Kidney glomerular epithelial cell (primary cell): Measurements from ENCODE around the gene ACAD8.
"Not testable (repeated sequence)": the region's sequence is repeated elsewhere in the genome, so short reads cannot be mapped to it uniquely, and the experiment has no call there.

ENCODE experiments used
- DNase-seq: peaks from one replicate; lab custom pipeline; 2025; lab: John Stamatoyannopoulos, UW

Gene ACAD8

DNA sequence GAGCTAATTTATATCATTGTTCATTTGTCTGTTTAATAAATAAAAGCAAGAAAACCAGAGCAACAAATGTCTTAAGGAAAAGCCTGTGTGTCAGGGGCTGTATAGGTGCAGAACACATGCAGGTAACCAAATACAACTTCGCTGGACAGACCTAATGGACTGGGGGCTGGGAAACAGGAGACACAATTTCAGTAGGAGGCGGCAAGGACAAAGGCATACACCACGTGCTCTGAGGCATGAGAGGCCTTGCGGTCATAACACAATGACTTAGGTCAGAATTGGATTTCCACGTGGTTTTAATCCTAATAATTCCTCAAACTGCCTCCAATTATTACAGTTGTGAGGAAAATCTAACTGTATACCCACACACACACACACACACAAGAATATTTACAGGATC is 14.1 kb downstream of the ACAD8 start:
- DNase-seq = no peak

DNA sequence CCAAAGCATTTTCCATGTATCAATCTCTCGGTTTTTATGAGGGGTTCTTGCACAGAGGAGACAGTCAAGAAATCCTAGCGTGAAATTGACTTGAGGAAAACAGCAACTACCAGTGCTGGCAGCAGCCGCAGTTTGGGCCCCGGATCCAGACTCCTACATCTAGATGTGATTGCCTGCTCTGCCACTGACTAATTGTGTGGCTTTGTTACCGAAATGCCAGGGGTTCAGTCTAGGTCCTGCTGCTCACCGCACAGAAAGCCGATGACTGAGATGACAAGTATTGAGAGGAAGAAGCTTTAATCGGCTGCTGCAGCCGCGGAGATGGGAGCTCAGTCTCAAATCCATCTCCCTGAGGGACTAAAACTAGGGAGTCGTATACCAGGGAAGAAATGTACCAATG is 14.6 kb downstream of the ACAD8 start:
- no peak for DNase-seq

GRCh38 chr11:134270250-134270714 is 16.9 kb downstream of the ACAD8 start:
- DNase-seq = no peak

GRCh38 chr11:134271978-134272377 is 18.6 kb downstream of the ACAD8 start:
- no peak for DNase-seq

DNA sequence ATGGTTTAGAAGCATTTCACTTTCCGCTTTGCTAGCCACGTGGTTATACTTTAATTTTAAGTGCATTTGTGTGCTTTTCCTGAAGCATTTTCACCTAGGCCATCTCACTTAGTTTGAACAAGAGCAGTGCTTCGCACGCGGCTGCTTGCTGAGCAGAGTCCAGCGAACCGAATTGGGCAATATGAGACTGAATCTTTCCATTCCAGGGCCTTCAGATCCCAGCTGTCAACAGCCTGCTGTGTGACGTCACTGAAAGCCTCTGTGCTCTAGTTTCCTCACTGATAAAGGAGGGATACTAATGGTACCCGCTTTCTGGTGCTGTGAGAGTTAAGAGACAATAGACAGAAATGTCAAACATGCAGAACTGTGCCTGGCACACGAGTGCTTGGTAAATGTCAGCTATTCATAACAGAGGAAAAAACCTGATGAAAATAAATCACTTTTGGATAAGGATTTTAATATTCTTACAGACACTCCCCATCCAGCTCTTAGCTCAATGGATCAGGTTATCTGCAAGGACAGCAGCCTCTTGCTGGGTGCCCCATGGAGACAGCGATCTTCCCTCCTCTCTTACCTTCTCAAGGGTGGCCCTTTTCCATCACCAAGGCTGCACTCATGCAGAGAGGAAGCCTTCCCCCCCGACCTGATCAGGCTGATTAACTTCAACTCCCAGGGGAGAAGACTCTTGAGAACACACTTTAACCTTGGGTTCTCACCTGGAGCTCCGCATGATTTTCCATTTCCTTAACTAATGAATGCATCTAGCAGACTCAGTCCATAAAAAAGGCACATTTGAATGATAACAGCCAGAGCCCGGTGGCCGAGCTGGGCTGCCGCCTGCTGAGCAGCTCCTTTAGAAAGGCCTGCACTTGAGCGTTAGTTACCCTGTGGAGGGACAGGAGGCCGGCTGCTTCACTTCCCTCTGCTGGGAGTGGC is 19.3 kb downstream of the ACAD8 start:
- DNase-seq = no peak

DNA sequence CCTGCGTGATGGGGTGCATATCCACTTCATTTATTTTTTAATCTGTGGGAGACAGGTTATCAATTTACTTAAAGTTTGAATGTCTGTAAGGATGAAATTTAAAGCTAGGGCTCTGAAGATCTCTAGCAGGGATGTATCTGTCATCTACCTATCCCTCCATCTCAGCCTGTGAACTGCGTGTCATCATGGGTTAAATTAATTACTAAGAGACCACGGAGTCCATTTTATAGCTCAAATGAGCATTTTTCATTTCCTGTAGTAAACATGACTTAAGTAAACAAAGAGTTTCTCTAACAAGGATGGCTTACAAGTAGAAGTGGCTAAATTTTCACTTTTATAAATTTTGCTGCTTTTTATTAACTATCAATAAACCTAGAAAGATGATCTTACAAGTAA is 19.9 kb downstream of the ACAD8 start:
- no peak for DNase-seq

- no peak for DNase-seq
Measured at GRCh38 chr11:134275188-134275533, 21.8 kb downstream of the ACAD8 start.

GRCh38 chr11:134275534-134276395 is 22.4 kb downstream of the ACAD8 start, which contains the start of gene GLB1L3:
GLB1L3 (plus strand) TSS chr11:134276379; CDS start chr11:134276741, 362 bp downstream.
- DNase-seq = peak; percentile 17

- DNase-seq = no peak
Measured at GRCh38 chr11:134276396-134277182, 23.2 kb downstream of the ACAD8 start.

GRCh38 chr11:134277183-134278001 is 24.0 kb downstream of the ACAD8 start:
- DNase-seq = no peak

- DNase-seq = no peak
Measured at GRCh38 chr11:134278356-134278755, 25.0 kb downstream of the ACAD8 start.

DNA sequence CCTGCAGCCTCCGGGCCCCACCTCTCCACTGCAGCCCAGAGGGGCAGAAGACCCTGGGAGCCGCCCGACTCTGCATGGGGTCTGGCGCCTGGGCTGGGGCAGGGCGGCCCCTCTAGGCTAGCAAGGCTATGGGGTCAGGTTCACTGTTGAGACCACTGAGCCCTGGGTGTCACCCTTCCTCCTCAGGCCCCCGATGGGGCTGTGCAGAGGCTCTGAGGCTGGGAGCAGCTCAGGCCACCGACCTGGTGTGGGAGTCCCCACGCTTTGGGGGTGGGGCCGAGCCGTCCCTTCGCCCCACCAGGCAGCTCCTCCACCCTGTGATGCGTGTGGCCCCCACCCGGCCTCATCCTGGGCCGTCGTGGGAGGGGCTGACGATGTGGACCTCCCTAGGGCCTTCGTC is 28.3 kb downstream of the ACAD8 start:
- not testable (repeated sequence) for DNase-seq

GRCh38 chr11:134282121-134283045 is 29.0 kb downstream of the ACAD8 start:
- no peak for DNase-seq

GRCh38 chr11:134283461-134284230 is 30.3 kb downstream of the ACAD8 start:
- DNase-seq = no peak

DNA sequence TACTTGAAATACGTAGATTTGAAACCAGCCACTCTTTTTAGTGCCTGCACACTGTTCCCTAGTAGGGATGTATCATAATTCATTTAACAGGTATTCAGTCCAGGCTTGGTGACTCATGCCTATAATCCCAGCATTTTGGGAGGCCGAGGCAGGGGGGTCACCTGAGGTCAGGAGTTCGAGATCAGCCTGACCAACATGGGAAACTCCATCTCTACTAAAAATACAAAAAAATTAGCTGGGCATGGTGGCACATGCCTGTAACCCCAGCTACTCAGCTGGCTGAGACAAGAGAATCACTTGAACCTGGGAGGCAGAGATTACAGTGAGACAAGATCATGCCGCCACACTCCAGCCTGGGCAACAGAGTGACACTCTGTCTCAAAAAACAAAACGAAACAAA is 31.0 kb downstream of the ACAD8 start:
- DNase-seq = not testable (repeated sequence)

GRCh38 chr11:134287561-134287960 is 34.2 kb downstream of the ACAD8 start:
- DNase-seq = no peak

GRCh38 chr11:134288486-134288885 is 35.1 kb downstream of the ACAD8 start:
- DNase-seq = no peak

DNA sequence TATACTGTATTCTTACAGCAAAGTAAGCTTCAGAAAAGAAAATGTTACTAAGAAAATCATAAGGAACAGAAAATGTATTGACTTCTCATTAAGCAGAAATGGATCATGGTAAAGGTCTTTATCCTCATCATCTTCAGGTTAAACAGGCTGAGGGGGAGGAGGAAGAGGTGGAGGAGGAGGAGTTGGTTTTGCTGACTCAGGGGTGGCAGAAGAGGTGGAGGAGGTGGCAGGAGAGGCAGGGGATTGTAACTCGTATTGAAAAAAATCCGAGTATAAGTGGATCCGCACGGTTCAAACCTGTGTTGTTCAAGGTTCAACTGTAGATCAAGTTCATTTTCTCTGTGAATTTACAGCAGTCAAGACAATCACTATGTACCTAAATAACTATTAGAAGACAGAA is 35.8 kb downstream of the ACAD8 start:
- no peak for DNase-seq

DNA sequence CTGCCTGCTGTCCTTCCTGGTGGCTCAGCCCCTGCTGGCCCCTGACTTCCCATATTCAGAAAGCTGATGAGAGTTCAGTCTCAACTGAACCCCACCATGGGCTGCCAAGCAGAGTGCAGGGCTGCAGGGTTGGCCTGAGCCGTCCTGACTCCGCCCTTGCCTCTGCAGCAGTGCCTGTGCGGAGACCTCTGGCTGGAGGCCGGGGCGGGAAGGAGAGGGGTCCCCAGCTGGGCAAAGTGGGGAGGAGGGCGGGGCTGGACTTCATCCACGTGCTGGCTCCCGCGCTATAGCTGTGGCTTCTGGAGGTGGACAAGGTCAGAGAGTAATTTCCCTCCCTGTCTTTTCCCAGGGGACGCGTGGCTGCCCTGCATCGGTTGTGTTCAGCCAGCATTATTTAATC is 36.4 kb downstream of the ACAD8 start:
- no peak for DNase-seq
